MCF 10A (cell line): ENCODE data around the gene TUBB2B. TPM values are rescaled to one million over a fixed set of nuclear protein-coding genes. Genes with fewer than 3 reads are reported as not detected.
A peak's percentile ranks its signal among the peaks of the same experiment; 100 is the strongest.

Experiments
- BruUV-seq: library from RNA; stranded (reverse); fragments of 400-500 nt; replicated peaks from 2 replicates; lab custom pipeline; 2021; lab: Mats Ljungman, UMichigan
- CTCF ChIA-PET: fragments of 300-600 bp; sonication (Branson Sonifier 250); formaldehyde crosslinking; extraction: SDS; loops from one replicate; lab custom pipeline; 2021; ENCODE audit warnings: antibody characterized with exemption, inconsistent platforms; lab: Yijun Ruan, JAX
- POLR2A ChIA-PET: fragments of 300-600, 350-650 bp; sonication (Branson Sonifier 250); formaldehyde crosslinking; extraction: SDS; loops from one replicate; lab custom pipeline; 2020; ENCODE audit warnings: antibody characterized with exemption, inconsistent platforms; lab: Yijun Ruan, JAX
- DNase-seq: peaks from one replicate; pipeline ENCODE4 v3.0.0-alpha.2; 2018; ENCODE audit not compliant: unreplicated experiment
- H3K27ac Mint-ChIP-seq: one replicate; pipeline ENCODE4 v1.8.0; 2022; ENCODE audit warnings: mild to moderate bottlenecking, low read depth, mixed read lengths; ENCODE audit not compliant: unreplicated experiment
- H3K27me3 Mint-ChIP-seq: one replicate; pipeline ENCODE4 v1.8.0; 2022; ENCODE audit warnings: mixed read lengths; ENCODE audit not compliant: insufficient read depth, unreplicated experiment
- H3K36me3 Mint-ChIP-seq: one replicate; pipeline ENCODE4 v1.8.0; 2022; ENCODE audit warnings: mild to moderate bottlenecking, moderate library complexity, mixed read lengths; ENCODE audit not compliant: insufficient read depth, unreplicated experiment
- H3K4me1 Mint-ChIP-seq: one replicate; pipeline ENCODE4 v1.8.0; 2022; ENCODE audit warnings: mixed read lengths; ENCODE audit not compliant: insufficient read depth, unreplicated experiment
- H3K4me3 Mint-ChIP-seq: one replicate; pipeline ENCODE4 v1.8.0; 2022; ENCODE audit warnings: mild to moderate bottlenecking, moderate library complexity, mixed read lengths; ENCODE audit not compliant: unreplicated experiment
- H3K9me3 Mint-ChIP-seq: one replicate; pipeline ENCODE4 v1.8.0; 2022; ENCODE audit warnings: mixed read lengths; ENCODE audit not compliant: unreplicated experiment
- CTCF ChIP-seq: fragments of 200-600 bp; IDR thresholded peaks from one replicate; pipeline ENCODE4 v1.8.0; 2022; ENCODE audit warnings: antibody characterized with exemption, mild to moderate bottlenecking; ENCODE audit not compliant: unreplicated experiment
- intact Hi-C: fragments of 100-400 bp; cut with micrococcal nuclease; formaldehyde crosslinking; loops from 2 replicates; pipeline ENCODE4 v1.14.1; 2022
- total RNA-seq: library from RNA; stranded (reverse); gene quantifications from 2 replicates; pipeline ENCODE4 v1.2.3, GENCODE V29; 2022

The TUBB2B gene
- total RNA-seq, 1 experiment from 2014 or later, result 0.47 TPM

GRCh38 chr6:3231247-3232016, 4.0 kb upstream of the TUBB2B start:
- intact Hi-C loops, result no loop called here
- peaks cover 6% of the 10 kb centered on the region for H3K36me3 Mint-ChIP-seq
- H3K27me3 Mint-ChIP-seq, result peaks cover 70% of the 10 kb centered on the region
- H3K4me3 Mint-ChIP-seq, result peak overlapping the region; percentile 36
- no peak overlapping the region for H3K27ac Mint-ChIP-seq
- H3K9me3 Mint-ChIP-seq, result no peaks in the 10 kb centered on the region
- ChIA-PET CTCF (interaction anchor here (0.5 kb wide), 1 partner anchor 1942 kb away, joined by 3 read pairs; no protein-coding TSS in a partner anchor), POLR2A (interaction anchor here (1.0 kb wide), 1 partner anchor 9 kb away, joined by 3 read pairs; no protein-coding TSS in a partner anchor)
- BruUV-seq, result no TSS peak
- H3K4me1 Mint-ChIP-seq, result peaks cover 21% of the 10 kb centered on the region
- no peak for TF ChIP-seq CTCF
- no peak for DNase-seq

- Mint-ChIP-seq H3K9me3 (no peaks in the 10 kb centered on the region), H3K27ac (no peak overlapping the region), H3K27me3 (peaks cover 75% of the 10 kb centered on the region), H3K36me3 (peaks cover 6% of the 10 kb centered on the region), H3K4me3 (peak overlapping the region; percentile 36), H3K4me1 (peaks cover 21% of the 10 kb centered on the region)
- no peak for DNase-seq
- intact Hi-C loops, result no loop called here
- TF ChIP-seq CTCF, result no peak
- ChIA-PET CTCF (interaction anchor here (0.5 to 0.9 kb wide), 2 partner anchors 74 to 1942 kb away, joined by 3 to 4 read pairs; partner anchors contain the start of gene TUBB2A), POLR2A (interaction anchor here (1.0 kb wide), 1 partner anchor 10 kb away, joined by 3 read pairs; no protein-coding TSS in a partner anchor)
- BruUV-seq, result no TSS peak
These were observed 3.4 kb upstream of the TUBB2B start for GRCh38 chr6:3230900-3231246.

- CTCF ChIA-PET, result interaction anchor here (0.5 to 0.9 kb wide), 2 partner anchors 73 to 1941 kb away, joined by 3 to 4 read pairs; partner anchors contain the start of gene TUBB2A
- peaks cover 21% of the 10 kb centered on the region for H3K4me1 Mint-ChIP-seq
- no peak overlapping the region for H3K4me3 Mint-ChIP-seq
- POLR2A ChIA-PET, result interaction anchor here (1.0 kb wide), 1 partner anchor 10 kb away, joined by 3 read pairs; no protein-coding TSS in a partner anchor
- H3K27me3 Mint-ChIP-seq, result peaks cover 75% of the 10 kb centered on the region
- no peak for TF ChIP-seq CTCF
- no TSS peak for BruUV-seq
- H3K27ac Mint-ChIP-seq, result no peak overlapping the region
- intact Hi-C loops, result no loop called here
- DNase-seq, result no peak
- no peaks in the 10 kb centered on the region for H3K9me3 Mint-ChIP-seq
- peaks cover 6% of the 10 kb centered on the region for H3K36me3 Mint-ChIP-seq
These were observed 2.9 kb upstream of the TUBB2B start for GRCh38 chr6:3230256-3230882.

GRCh38 chr6:3229566-3230178, 2.2 kb upstream of the TUBB2B start:
- H3K27me3 Mint-ChIP-seq, result peaks cover 76% of the 10 kb centered on the region
- no peak for DNase-seq
- H3K9me3 Mint-ChIP-seq, result no peaks in the 10 kb centered on the region
- peaks cover 6% of the 10 kb centered on the region for H3K36me3 Mint-ChIP-seq
- ChIA-PET POLR2A (no interaction called here), CTCF (no interaction called here)
- peaks cover 21% of the 10 kb centered on the region for H3K4me1 Mint-ChIP-seq
- intact Hi-C loops, result no loop called here
- no peak overlapping the region for H3K27ac Mint-ChIP-seq
- TF ChIP-seq CTCF, result no peak
- H3K4me3 Mint-ChIP-seq, result no peak overlapping the region
- BruUV-seq, result no TSS peak
